Thyroid gland (tissue), 4 donors: ENCODE measurements around the gene GNAI2. TPM values are rescaled to one million over a fixed set of nuclear protein-coding genes. Genes with fewer than 3 reads are reported as not detected.

ENCODE experiments used
- DNase-seq, 2 donors: peaks; one replicate each; pipeline ENCODE4 v3.0.0-alpha.2; 2019
- H3K27ac ChIP-seq, 3 donors: fragments of 200-600 bp; sonication (generic); 1 replicate in 2 of 3; 2 replicates in 1 of 3; pipeline ENCODE4 v1.5.1; 2016 to 2019; ENCODE audit warnings: mild to moderate bottlenecking in 1 of 3, moderate library complexity in 1 of 3
- H3K27me3 ChIP-seq: fragments of 200-600 bp; sonication (generic); one replicate; pipeline ENCODE4 v1.5.1; 2019
- H3K36me3 ChIP-seq, 2 donors: fragments of 200-600 bp; sonication (generic); one replicate each; pipeline ENCODE4 v1.5.1; 2016 to 2019
- H3K4me1 ChIP-seq, 2 donors: fragments of 200-600 bp; sonication (generic); one replicate each; pipeline ENCODE4 v1.5.1; 2017 to 2019
- H3K4me3 ChIP-seq, 3 donors: fragments of 200-600 bp; sonication (generic); replicated peaks in 1 of 3; 1 replicate in 2 of 3; 2 replicates in 1 of 3; pipeline ENCODE4 v1.5.1; 2016; ENCODE audit warnings: mild to moderate bottlenecking in 1 of 3
- H3K9me3 ChIP-seq: fragments of 200-600 bp; sonication (generic); one replicate; pipeline ENCODE4 v1.5.1; 2017
- POLR2A ChIP-seq, 2 donors: fragments of 450-650 bp; IDR thresholded peaks; one replicate each; pipeline ENCODE4 v1.6.1; 2017; ENCODE audit warnings: antibody characterized with exemption in 2 of 2, mild to moderate bottlenecking in 2 of 2, moderate library complexity in 1 of 2
- WGBS, 2 donors: methylation state at CpG; one replicate each; pipeline ENCODE4 v1.1.5; 2017; 5-methylcytosine and 5-hydroxymethylcytosine counted together
- intact Hi-C: fragments of 100-400 bp; cut with DNase I; formaldehyde crosslinking; loops from one replicate; pipeline ENCODE4 v1.15.1; 2023
- total RNA-seq, 4 donors: library from RNA; depleted of rRNA; stranded (reverse); fragments of >200 nt; gene quantifications; one replicate each; pipeline ENCODE4 v1.2.3, GENCODE V29; 2016
- TF ChIP-seq, protein P1 (sequence below), 6 experiments: fragments of 200-600 bp in 3 of 6; fragments of 450-650 bp in 3 of 6; sonication (generic) in 3 of 6; IDR thresholded peaks; one replicate each; pipeline ENCODE4 v1.5.1; 2016 to 2019; ENCODE audit warnings: antibody characterized with exemption in 6 of 6, mild to moderate bottlenecking in 2 of 6, inconsistent platforms in 1 of 6, moderate library complexity in 1 of 6

GNAI2 gene
- total RNA-seq, 4 donors from 2014 or later, result 111 to 171 (median 142) TPM

DNA sequence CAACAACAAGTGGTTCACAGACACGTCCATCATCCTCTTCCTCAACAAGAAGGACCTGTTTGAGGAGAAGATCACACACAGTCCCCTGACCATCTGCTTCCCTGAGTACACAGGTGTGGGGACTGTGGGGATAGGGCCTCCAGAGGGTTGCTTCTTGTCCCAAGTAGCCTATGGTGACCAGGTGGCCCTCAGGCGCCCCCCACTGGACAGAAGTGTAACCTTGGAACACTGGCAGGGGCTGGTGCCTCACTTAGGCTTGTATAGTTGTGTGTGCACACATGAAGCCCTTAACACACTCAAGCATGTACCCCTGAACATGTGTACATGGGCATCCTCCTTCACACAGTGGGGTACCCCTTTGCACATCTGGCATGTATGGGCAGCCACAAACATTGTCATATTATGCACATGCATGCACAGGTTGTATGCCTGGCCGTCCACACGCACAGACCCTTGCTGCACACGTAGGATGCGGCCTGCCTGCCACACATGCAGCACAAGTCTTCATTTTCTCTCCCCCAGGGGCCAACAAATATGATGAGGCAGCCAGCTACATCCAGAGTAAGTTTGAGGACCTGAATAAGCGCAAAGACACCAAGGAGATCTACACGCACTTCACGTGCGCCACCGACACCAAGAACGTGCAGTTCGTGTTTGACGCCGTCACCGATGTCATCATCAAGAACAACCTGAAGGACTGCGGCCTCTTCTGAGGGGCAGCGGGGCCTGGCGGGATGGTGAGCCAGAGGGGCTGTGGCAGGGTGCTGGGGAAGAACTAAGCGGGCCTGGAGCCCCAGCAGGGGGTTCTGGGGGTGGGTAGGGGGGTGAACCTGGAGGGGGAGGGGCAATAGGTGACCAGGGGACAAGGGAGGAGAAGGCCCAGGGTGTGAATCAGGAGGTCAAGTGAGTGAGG lies 21.2 kb downstream of the GNAI2 start:
- 90 to 94% methylated on average over 19 to 20 of the region's 20 CpGs for WGBS, 2 donors
- Histone ChIP-seq H3K36me3 (peaks cover 34 to 42% of the 10 kb centered on the region in 2 donors), H3K27ac (peak overlapping the region in 1 of 3 donors; percentile 99), H3K4me1 (peaks cover 20 to 41% of the 10 kb centered on the region in 2 donors), H3K4me3 (no peak overlapping the region), H3K27me3 (no peaks in the 10 kb centered on the region), H3K9me3 (no peaks in the 10 kb centered on the region)
- no peak for TF ChIP-seq POLR2A (IDR thresholded peaks at IDR 0.05)
- TF ChIP-seq, protein P1, sequence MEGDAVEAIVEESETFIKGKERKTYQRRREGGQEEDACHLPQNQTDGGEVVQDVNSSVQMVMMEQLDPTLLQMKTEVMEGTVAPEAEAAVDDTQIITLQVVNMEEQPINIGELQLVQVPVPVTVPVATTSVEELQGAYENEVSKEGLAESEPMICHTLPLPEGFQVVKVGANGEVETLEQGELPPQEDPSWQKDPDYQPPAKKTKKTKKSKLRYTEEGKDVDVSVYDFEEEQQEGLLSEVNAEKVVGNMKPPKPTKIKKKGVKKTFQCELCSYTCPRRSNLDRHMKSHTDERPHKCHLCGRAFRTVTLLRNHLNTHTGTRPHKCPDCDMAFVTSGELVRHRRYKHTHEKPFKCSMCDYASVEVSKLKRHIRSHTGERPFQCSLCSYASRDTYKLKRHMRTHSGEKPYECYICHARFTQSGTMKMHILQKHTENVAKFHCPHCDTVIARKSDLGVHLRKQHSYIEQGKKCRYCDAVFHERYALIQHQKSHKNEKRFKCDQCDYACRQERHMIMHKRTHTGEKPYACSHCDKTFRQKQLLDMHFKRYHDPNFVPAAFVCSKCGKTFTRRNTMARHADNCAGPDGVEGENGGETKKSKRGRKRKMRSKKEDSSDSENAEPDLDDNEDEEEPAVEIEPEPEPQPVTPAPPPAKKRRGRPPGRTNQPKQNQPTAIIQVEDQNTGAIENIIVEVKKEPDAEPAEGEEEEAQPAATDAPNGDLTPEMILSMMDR (IDR thresholded peaks at IDR 0.05), result peak in 4 of 6 experiments; percentile 18 to 49 (median 34)
- intact Hi-C loops, result no loop called here
- peak in 1 of 2 donors; percentile 36 for DNase-seq

DNA sequence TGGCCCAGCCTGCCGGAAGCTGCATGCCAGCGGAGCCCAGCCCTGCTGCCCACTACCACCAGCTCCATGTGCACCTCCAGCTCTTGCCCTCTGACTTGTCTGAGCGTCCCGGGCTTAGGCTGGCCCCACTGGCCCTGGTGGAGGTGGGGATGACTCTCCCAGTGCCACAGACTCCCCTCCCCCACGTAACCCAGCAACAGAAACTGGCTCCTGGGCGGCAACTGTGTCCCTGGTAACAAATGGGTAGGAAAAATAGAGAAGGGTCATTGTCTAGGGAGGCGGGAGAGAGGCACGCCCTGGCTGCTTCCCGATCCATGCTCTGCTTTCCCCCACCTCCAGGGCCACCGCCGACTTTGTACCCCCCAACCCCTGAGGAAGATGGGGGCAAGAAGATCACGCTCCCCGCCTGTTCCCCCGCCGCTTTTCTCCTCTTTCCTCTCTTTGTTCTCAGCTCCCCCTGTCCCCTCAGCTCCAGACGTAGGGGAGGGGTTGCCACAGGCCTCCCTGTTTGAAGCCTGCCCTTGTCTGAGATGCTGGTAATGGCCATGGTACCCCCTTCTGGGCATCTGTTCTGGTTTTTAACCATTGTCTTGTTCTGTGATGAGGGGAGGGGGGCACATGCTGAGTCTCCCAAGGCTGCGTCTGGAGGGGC lies 22.2 kb downstream of the GNAI2 start:
- intact Hi-C loops, result no loop called here
- H3K9me3 ChIP-seq, result no peaks in the 10 kb centered on the region
- H3K4me3 ChIP-seq, result no peak overlapping the region
- no peak for TF ChIP-seq POLR2A (IDR thresholded peaks at IDR 0.05)
- TF ChIP-seq, protein P1 (IDR thresholded peaks at IDR 0.05), result no peak
- peaks cover 27 to 33% of the 10 kb centered on the region in 2 donors for H3K36me3 ChIP-seq
- peaks cover 20 to 41% of the 10 kb centered on the region in 2 donors for H3K4me1 ChIP-seq
- no peaks in the 10 kb centered on the region for H3K27me3 ChIP-seq
- WGBS, 2 donors, result 72 to 84% methylated on average over 15 to 16 of the region's 17 CpGs
- H3K27ac ChIP-seq, result peak overlapping the region in 1 of 3 donors; percentile 99
- no peak for DNase-seq

DNA sequence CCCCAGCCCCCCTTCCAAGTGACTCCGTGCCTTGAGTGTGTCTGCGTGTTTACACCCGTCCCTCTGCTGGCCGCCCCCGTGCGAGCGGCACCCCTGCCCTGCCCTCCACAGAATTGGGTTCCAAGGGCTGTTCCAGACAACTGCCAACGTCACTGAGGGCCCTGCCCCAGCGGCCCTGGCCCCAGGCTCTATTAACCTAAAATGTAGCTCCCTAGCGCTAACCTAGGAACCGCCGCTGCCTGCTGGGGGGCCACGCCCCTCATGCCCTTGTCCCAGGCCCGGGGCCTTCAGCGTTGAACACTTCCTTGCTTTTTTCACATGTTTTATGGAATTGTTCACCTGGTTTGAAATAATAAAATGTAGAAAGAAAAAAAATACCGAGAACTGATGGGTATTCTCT lies 23.0 kb downstream of the GNAI2 start:
- intact Hi-C loops, result no loop called here
- Histone ChIP-seq H3K27ac (peak overlapping the region in 1 of 3 donors; percentile 99), H3K4me3 (no peak overlapping the region), H3K4me1 (peaks cover 23 to 43% of the 10 kb centered on the region in 2 donors), H3K27me3 (no peaks in the 10 kb centered on the region), H3K36me3 (peaks cover 26 to 31% of the 10 kb centered on the region in 2 donors), H3K9me3 (no peaks in the 10 kb centered on the region)
- WGBS, 2 donors, result 84 to 87% methylated on average over 15 to 16 of the region's 16 CpGs
- no peak for DNase-seq
- no peak for TF ChIP-seq POLR2A (IDR thresholded peaks at IDR 0.05)
- TF ChIP-seq, protein P1 (IDR thresholded peaks at IDR 0.05), result no peak

DNA sequence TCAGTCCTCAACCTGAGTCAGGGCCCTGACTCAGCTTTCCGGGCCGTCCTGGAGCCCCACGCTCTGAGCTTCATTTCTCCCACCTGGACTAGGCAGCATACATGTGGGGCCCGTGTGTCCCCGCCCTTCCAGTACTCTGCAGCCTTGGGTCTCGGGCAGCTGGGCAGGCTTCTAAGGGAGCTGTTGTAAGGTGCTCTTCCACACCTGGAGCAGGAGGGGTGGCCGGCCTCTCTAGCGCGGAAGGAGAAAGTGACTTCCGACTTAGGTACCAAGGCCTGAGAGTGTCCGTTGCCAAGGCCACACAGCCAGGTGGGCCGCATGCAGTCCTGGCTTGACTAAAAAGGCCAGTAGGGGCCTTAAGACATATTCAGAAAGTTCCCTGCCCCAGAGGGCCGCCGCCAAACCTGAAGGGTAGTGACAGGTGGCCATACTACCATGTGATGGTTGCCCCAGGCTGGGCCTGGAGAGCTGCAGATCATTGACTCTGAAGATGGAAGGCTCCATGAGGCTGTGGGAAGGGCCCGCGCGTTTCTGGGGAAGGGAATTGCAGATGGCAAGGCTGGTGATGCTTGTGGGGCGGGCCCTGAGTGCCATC lies 23.5 kb downstream of the GNAI2 start:
- Histone ChIP-seq H3K27me3 (no peaks in the 10 kb centered on the region), H3K9me3 (no peaks in the 10 kb centered on the region), H3K27ac (peak overlapping the region in 2 of 3 donors; percentile 99), H3K36me3 (peaks cover 26 to 27% of the 10 kb centered on the region in 2 donors), H3K4me3 (peak overlapping the region in 1 of 3 donors; percentile 72), H3K4me1 (peaks cover 29 to 45% of the 10 kb centered on the region in 2 donors)
- 65 to 80% methylated on average over 5 to 12 of the region's 18 CpGs for WGBS, 2 donors
- no peak for DNase-seq
- TF ChIP-seq POLR2A (IDR thresholded peaks at IDR 0.05), result no peak
- TF ChIP-seq, protein P1 (IDR thresholded peaks at IDR 0.05), result no peak
- intact Hi-C loops, result no loop called here
